H9 (cell line): ENCODE results near the gene BOD1L1. TPM values are rescaled to one million over a fixed set of nuclear protein-coding genes. Genes with fewer than 3 reads are reported as not detected.

ENCODE experiments used
- DNase-seq: peaks from one replicate; pipeline ENCODE4 v3.0.0-alpha.2; 2017
- H2AFZ ChIP-seq: one replicate; pipeline ENCODE4 v1.6.1; 2013; ENCODE audit warnings: mild to moderate bottlenecking, low read length, control low read depth, moderate library complexity
- H2AK5ac ChIP-seq: 2 replicates; pipeline ENCODE4 v1.6.1; 2013; ENCODE audit warnings: low read length, control low read depth, mixed read lengths; ENCODE audit not compliant: insufficient read length
- H2BK120ac ChIP-seq: one replicate; pipeline ENCODE4 v1.6.1; 2013; ENCODE audit warnings: low read depth, mild to moderate bottlenecking, low read length, control low read depth, inconsistent platforms; ENCODE audit not compliant: poor library complexity, severe bottlenecking
- H2BK12ac ChIP-seq: 2 replicates; pipeline ENCODE4 v1.6.1; 2013; ENCODE audit warnings: low read length, control low read depth, mixed read lengths, low read depth; ENCODE audit not compliant: insufficient read length
- H2BK15ac ChIP-seq: 2 replicates; pipeline ENCODE4 v1.6.1; 2013; ENCODE audit warnings: low read depth, low read length, control low read depth
- H2BK20ac ChIP-seq: one replicate; pipeline ENCODE4 v1.6.1; 2013; ENCODE audit warnings: low read depth, mild to moderate bottlenecking, low read length, control low read depth, inconsistent platforms; ENCODE audit not compliant: poor library complexity, severe bottlenecking
- H2BK5ac ChIP-seq: 2 replicates; pipeline ENCODE4 v1.6.1; 2013; ENCODE audit warnings: low read length, control low read depth, mixed read lengths; ENCODE audit not compliant: insufficient read length
- H3K14ac ChIP-seq: 2 replicates; pipeline ENCODE4 v1.6.1; 2013; ENCODE audit warnings: low read length, control low read depth; ENCODE audit not compliant: insufficient read depth
- H3K18ac ChIP-seq: 2 replicates; pipeline ENCODE4 v1.6.1; 2013; ENCODE audit warnings: low read depth, mild to moderate bottlenecking, mixed read lengths, low read length, control low read depth; ENCODE audit not compliant: insufficient read length
- H3K23ac ChIP-seq: 2 replicates; pipeline ENCODE4 v1.6.1; 2013; ENCODE audit warnings: low read length, control low read depth, mixed read lengths, low read depth; ENCODE audit not compliant: insufficient read length
- H3K23me2 ChIP-seq: 2 replicates; pipeline ENCODE4 v1.6.1; 2013; ENCODE audit warnings: low read depth, mild to moderate bottlenecking, mixed read lengths, low read length, control low read depth; ENCODE audit not compliant: insufficient read length, poor library complexity, severe bottlenecking
- H3K27ac ChIP-seq: 2 replicates; pipeline ENCODE4 v1.5.1; 2013; ENCODE audit warnings: low read length, control low read depth, mixed read lengths, low read depth; ENCODE audit not compliant: insufficient read length
- H3K27me3 ChIP-seq: 2 replicates; pipeline ENCODE4 v1.6.1; 2013; ENCODE audit warnings: low read length, control low read depth, inconsistent platforms; ENCODE audit not compliant: insufficient read depth
- H3K4ac ChIP-seq: 2 replicates; pipeline ENCODE4 v1.6.1; 2013; ENCODE audit warnings: low read depth, mild to moderate bottlenecking, control low read depth, inconsistent platforms, low read length, moderate library complexity
- H3K4me1 ChIP-seq: 2 replicates; pipeline ENCODE4 v1.6.1; 2013; ENCODE audit warnings: low read length, control low read depth, inconsistent platforms; ENCODE audit not compliant: insufficient read depth
- H3K4me2 ChIP-seq: 2 replicates; pipeline ENCODE4 v1.6.1; 2013; ENCODE audit warnings: low read length, control low read depth, mixed read lengths; ENCODE audit not compliant: insufficient read length, insufficient read depth
- H3K56ac ChIP-seq: 2 replicates; pipeline ENCODE4 v1.6.1; 2013; ENCODE audit warnings: low read depth, mild to moderate bottlenecking, mixed read lengths, low read length, control low read depth; ENCODE audit not compliant: insufficient read length
- H3K79me1 ChIP-seq: 2 replicates; pipeline ENCODE4 v1.6.1; 2013; ENCODE audit warnings: low read depth, mild to moderate bottlenecking, moderate library complexity, low read length, control low read depth, inconsistent platforms; ENCODE audit not compliant: insufficient read depth, poor library complexity, severe bottlenecking
- H3K79me2 ChIP-seq: 2 replicates; pipeline ENCODE4 v1.6.1; 2013; ENCODE audit warnings: low read length, control low read depth, inconsistent platforms; ENCODE audit not compliant: insufficient read depth
- H3K9ac ChIP-seq: 2 replicates; pipeline ENCODE4 v1.6.1; 2013; ENCODE audit warnings: low read length, control low read depth, mixed read lengths; ENCODE audit not compliant: insufficient read length; ENCODE audit errors: extremely low read depth
- H3K9me3 ChIP-seq: one replicate; pipeline ENCODE4 v1.6.1; 2013; ENCODE audit warnings: low read depth, low read length, inconsistent platforms; ENCODE audit not compliant: control insufficient read depth
- H3T11ph ChIP-seq: one replicate; pipeline ENCODE4 v1.6.1; 2013; ENCODE audit warnings: mild to moderate bottlenecking, low read length, control low read depth, inconsistent platforms
- H4K20me1 ChIP-seq: one replicate; pipeline ENCODE4 v1.6.1; 2013; ENCODE audit not compliant: control insufficient read depth, insufficient read length, insufficient read depth
- H4K5ac ChIP-seq: 2 replicates; pipeline ENCODE4 v1.6.1; 2013; ENCODE audit warnings: low read depth, mild to moderate bottlenecking, mixed read lengths, low read length, control low read depth; ENCODE audit not compliant: insufficient read length
- H4K8ac ChIP-seq: replicated peaks from 2 replicates; pipeline ENCODE4 v1.6.1; 2013; ENCODE audit warnings: low read length, control low read depth, mixed read lengths, low read depth; ENCODE audit not compliant: insufficient read length
- H4K91ac ChIP-seq: 2 replicates; pipeline ENCODE4 v1.6.1; 2013; ENCODE audit warnings: low read depth, mild to moderate bottlenecking, moderate library complexity, mixed read lengths, low read length, control low read depth; ENCODE audit not compliant: insufficient read length
- H3K27ac Mint-ChIP-seq, 3 experiments: 2 replicates in 2 of 3; 3 replicates in 1 of 3; pipeline ENCODE4 v1.8.0; 2020 to 2021; ENCODE audit warnings: mixed read lengths in 3 of 3, mild to moderate bottlenecking in 1 of 3, moderate library complexity in 1 of 3
- H3K27me3 Mint-ChIP-seq: 2 replicates; pipeline ENCODE4 v1.8.0; 2021; ENCODE audit warnings: low read depth, mild to moderate bottlenecking, moderate library complexity, mixed read lengths
- H3K36me3 Mint-ChIP-seq, 3 experiments: 2 replicates in 2 of 3; 3 replicates in 1 of 3; pipeline ENCODE4 v1.8.0; 2020 to 2021; ENCODE audit warnings: low read depth in 3 of 3, mixed read lengths in 3 of 3; ENCODE audit not compliant: insufficient read depth in 1 of 3
- H3K4me1 Mint-ChIP-seq, 2 experiments: 2 replicates each; pipeline ENCODE4 v1.8.0; 2020; ENCODE audit warnings: mixed read lengths in 2 of 2
- H3K4me3 Mint-ChIP-seq, 2 experiments: 2 replicates in 1 of 2; 3 replicates in 1 of 2; pipeline ENCODE4 v1.8.0; 2020 to 2021; ENCODE audit warnings: mild to moderate bottlenecking in 2 of 2, mixed read lengths in 2 of 2, moderate library complexity in 1 of 2
- H3K9me3 Mint-ChIP-seq, 2 experiments: 2 replicates in 1 of 2; 3 replicates in 1 of 2; pipeline ENCODE4 v1.8.0; 2020; ENCODE audit warnings: mild to moderate bottlenecking in 2 of 2, mixed read lengths in 2 of 2, moderate library complexity in 1 of 2
- WGBS: extraction: QIAGEN DNeasy Blood & Tissue Kit; methylation state at CpG from one replicate; pipeline ENCODE4 v1.1.7; 2013; ENCODE audit warnings: missing lambda C conversion rate, low lambda C conversion rate, mixed read lengths; ENCODE audit not compliant: insufficient read length; ENCODE audit errors: extremely low coverage; 5-methylcytosine and 5-hydroxymethylcytosine counted together
- total RNA-seq: library from RNA; stranded (reverse); gene quantifications from 2 replicates; pipeline ENCODE4 v1.2.1, GENCODE V29; 2021
- TF ChIP-seq, protein P1 (sequence below): fragments of 200-600 bp; sonication (generic); conservative IDR thresholded peaks from 3 replicates; pipeline ENCODE4 v1.8.0; 2021; ENCODE audit warnings: antibody characterized with exemption, mild to moderate bottlenecking

BOD1L1 gene
- total RNA-seq, 1 experiment from 2014 or later, result 37.8 TPM

DNA sequence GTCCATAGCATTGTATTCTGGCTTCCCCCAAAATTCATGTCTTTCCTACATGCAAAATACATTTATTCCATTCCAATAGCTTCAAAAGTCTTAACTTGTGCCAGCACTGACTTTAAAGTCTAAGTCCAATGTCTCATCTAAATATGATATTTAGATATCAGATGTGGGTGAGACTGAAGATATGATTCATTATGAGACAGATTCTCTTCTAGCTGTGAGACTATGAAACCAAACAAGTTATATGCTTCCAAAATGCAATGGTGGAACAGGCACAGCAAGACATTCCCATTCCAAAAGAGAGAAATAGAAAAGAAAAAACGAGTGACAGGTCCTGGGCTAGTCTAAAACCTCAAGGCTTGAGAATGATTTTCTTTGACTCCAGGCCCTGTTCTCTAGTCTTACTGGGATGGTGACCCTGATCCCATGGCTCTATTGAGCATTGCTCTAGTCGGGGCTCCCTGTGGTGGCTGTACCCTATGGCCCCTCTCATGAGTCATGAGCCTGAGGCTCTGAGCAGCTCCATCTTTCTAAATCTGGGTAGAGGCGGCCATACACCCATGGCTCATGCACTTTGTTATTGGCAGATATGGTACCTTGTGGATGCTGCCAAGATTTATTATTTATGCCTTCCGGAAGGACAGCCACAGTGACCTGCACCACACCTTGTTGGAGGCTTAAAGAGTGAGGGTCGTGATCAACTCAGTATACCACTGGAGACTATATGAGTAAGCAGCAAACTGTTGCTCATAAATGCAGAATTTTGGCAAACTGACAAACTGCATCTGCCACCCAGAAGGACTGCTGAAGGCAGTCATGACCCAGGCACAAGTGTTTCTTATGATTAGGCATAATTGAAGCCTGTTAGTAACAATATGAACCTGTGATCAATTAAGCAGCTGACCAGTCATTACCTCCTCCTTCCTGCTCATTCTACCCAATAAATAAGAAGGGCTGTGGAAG, 38.5 kb upstream of the BOD1L1 start:
- H3K27ac ChIP-seq, result no peak overlapping the region
- H3K9me3 ChIP-seq, result no peaks in the 10 kb centered on the region
- H3K79me2 ChIP-seq, result no peaks in the 10 kb centered on the region
- TF ChIP-seq, protein P1, sequence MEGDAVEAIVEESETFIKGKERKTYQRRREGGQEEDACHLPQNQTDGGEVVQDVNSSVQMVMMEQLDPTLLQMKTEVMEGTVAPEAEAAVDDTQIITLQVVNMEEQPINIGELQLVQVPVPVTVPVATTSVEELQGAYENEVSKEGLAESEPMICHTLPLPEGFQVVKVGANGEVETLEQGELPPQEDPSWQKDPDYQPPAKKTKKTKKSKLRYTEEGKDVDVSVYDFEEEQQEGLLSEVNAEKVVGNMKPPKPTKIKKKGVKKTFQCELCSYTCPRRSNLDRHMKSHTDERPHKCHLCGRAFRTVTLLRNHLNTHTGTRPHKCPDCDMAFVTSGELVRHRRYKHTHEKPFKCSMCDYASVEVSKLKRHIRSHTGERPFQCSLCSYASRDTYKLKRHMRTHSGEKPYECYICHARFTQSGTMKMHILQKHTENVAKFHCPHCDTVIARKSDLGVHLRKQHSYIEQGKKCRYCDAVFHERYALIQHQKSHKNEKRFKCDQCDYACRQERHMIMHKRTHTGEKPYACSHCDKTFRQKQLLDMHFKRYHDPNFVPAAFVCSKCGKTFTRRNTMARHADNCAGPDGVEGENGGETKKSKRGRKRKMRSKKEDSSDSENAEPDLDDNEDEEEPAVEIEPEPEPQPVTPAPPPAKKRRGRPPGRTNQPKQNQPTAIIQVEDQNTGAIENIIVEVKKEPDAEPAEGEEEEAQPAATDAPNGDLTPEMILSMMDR, result no peak
- Mint-ChIP-seq H3K9me3 (peaks cover 5 to 9% of the 10 kb centered on the region in 2 experiments; a peak in 4 of 5 replicates), H3K27me3 (no peaks in the 10 kb centered on the region), H3K27ac (no peak overlapping the region), H3K4me3 (no peak overlapping the region), H3K4me1 (peaks cover 3 to 6% of the 10 kb centered on the region in 2 experiments), H3K36me3 (no peaks in the 10 kb centered on the region; a peak in 1 of 7 replicates)
- no peak overlapping the region for H3K18ac ChIP-seq
- H3K4ac ChIP-seq, result no peak overlapping the region
- H2BK120ac ChIP-seq, result no peak overlapping the region
- H3K9ac ChIP-seq, result no peak overlapping the region
- H3T11ph ChIP-seq, result no peak overlapping the region
- DNase-seq, result no peak
- H2BK5ac ChIP-seq, result no peak overlapping the region
- H2BK20ac ChIP-seq, result no peak overlapping the region
- WGBS, result no CpG with 5 or more reads among the region's 5 CpGs
- no peaks in the 10 kb centered on the region for H3K27me3 ChIP-seq
- no peak overlapping the region for H2AK5ac ChIP-seq
- no peak overlapping the region for H3K56ac ChIP-seq
- no peak overlapping the region for H4K91ac ChIP-seq
- no peak overlapping the region for H2BK15ac ChIP-seq
- H4K8ac ChIP-seq, result no peak overlapping the region
- H4K20me1 ChIP-seq, result no peaks in the 10 kb centered on the region
- no peak overlapping the region for H3K14ac ChIP-seq
- no peak overlapping the region for H3K4me2 ChIP-seq
- no peaks in the 10 kb centered on the region for H3K79me1 ChIP-seq
- H2BK12ac ChIP-seq, result no peak overlapping the region
- H3K23ac ChIP-seq, result no peak overlapping the region
- no peaks in the 10 kb centered on the region for H3K23me2 ChIP-seq
- no peaks in the 10 kb centered on the region for H3K4me1 ChIP-seq
- no peak overlapping the region for H4K5ac ChIP-seq
- no peak overlapping the region for H2AFZ ChIP-seq
